Measurements from ENCODE around the gene NPAS1. TPM values are rescaled to one million over a fixed set of nuclear protein-coding genes. Genes with fewer than 3 reads are reported as not detected.

The NPAS1 gene
- total RNA-seq, 1 experiment from 2014 or later: 4.6 TPM

GRCh38 chr19:46977548-46977947, 42.1 kb upstream of the NPAS1 start:
- H3K27ac ChIP-seq (ENCODE audit: low read depth, low read length): no peak overlapping the region
- H3K4me1 ChIP-seq (ENCODE audit: control insufficient read depth in 1 of 2, insufficient read depth in 2 of 2, low read length in 2 of 2): peaks cover 20 to 41% of the 10 kb centered on the region in 2 experiments
- DNase-seq (ENCODE audit: low read depth, low spot score) (no peak), ATAC-seq (no peak)
- no peak for TF ChIP-seq ELF1 (IDR thresholded peaks at IDR 0.05; ENCODE audit: borderline replicate concordance, low read depth)
- TF ChIP-seq SP1 (IDR thresholded peaks at IDR 0.05; ENCODE audit: low read depth): no peak
- no peak for TF ChIP-seq MAX (IDR thresholded peaks at IDR 0.05)
- TF ChIP-seq ATF3 (IDR thresholded peaks at IDR 0.05): no peak
- no peak for TF ChIP-seq ZNF274 (IDR thresholded peaks at IDR 0.05; ENCODE audit: low read depth, low read length)
- no peak for TF ChIP-seq CBX3 (IDR thresholded peaks at IDR 0.05; ENCODE audit: low read depth)
- no peak for TF ChIP-seq EGR1 (IDR thresholded peaks at IDR 0.05; ENCODE audit: low read depth)
- no peak for TF ChIP-seq ZBTB33 (IDR thresholded peaks at IDR 0.05; ENCODE audit: extremely low read depth, insufficient replicate concordance, low read length)
- TF ChIP-seq SIN3A (IDR thresholded peaks at IDR 0.05; ENCODE audit: low read depth): no peak
- no peak for TF ChIP-seq SRF (IDR thresholded peaks at IDR 0.05; ENCODE audit: low read depth)
- TF ChIP-seq CTCF (IDR thresholded peaks at IDR 0.05 in 2 of 3, conservative IDR thresholded peaks at IDR 0.05 in 1 of 3; ENCODE audit: borderline replicate concordance in 1 of 3, insufficient read depth in 1 of 3, low read depth in 2 of 3, low read length in 2 of 3): no peak
- no peak for TF ChIP-seq TCF7L2 (IDR thresholded peaks at IDR 0.05; ENCODE audit: borderline replicate concordance, extremely low read depth, insufficient read depth, insufficient read length)
- TF ChIP-seq RAD21 (IDR thresholded peaks at IDR 0.05; ENCODE audit: low read depth): no peak
- no peak for TF ChIP-seq REST (IDR thresholded peaks at IDR 0.05; ENCODE audit: low read depth)
- TF ChIP-seq EZH2 (IDR thresholded peaks at IDR 0.05): no peak
- no peak for TF ChIP-seq ZFX (IDR thresholded peaks at IDR 0.05)
- no peak for TF ChIP-seq EZH2phosphoT487 (IDR thresholded peaks at IDR 0.05; ENCODE audit: borderline replicate concordance)
- no peak for TF ChIP-seq POLR2AphosphoS5 (IDR thresholded peaks at IDR 0.05; ENCODE audit: low read depth, low read length)
- no peaks in the 10 kb centered on the region for H3K36me3 ChIP-seq (ENCODE audit: control insufficient read depth in 1 of 2, insufficient read depth in 2 of 2, low read length in 2 of 2)
- no peaks in the 10 kb centered on the region for H3K9me3 ChIP-seq (ENCODE audit: control insufficient read depth in 1 of 2, insufficient read depth in 1 of 2, low read depth in 1 of 2, low read length in 2 of 2)
- RAD21 ChIA-PET (ENCODE audit: low non-redundant PET in 1 of 2, low total read pairs in 2 of 2, uncharacterized antibody in 2 of 2, unreplicated experiment in 2 of 2): no interaction called here
- H3K9ac ChIP-seq (ENCODE audit: low read length): no peak overlapping the region
- POLR2A ChIA-PET: no interaction called here
- no peaks in the 10 kb centered on the region for H3K9me2 ChIP-seq (ENCODE audit: insufficient read depth)
- H4K20me1 ChIP-seq (ENCODE audit: insufficient read depth): no peaks in the 10 kb centered on the region
- H3K79me2 ChIP-seq (ENCODE audit: insufficient read depth, low read length): peaks cover 16% of the 10 kb centered on the region; the same call in 1 of the 2 replicates
- no peak overlapping the region for H3K4me2 ChIP-seq (ENCODE audit: low read length)
- no TSS peak for BruUV-seq (replicated peaks)
- no peak overlapping the region for H3K4me3 ChIP-seq (replicated peaks in 1 of 2; ENCODE audit: low read depth in 1 of 2, low read length in 2 of 2)
- CTCF ChIA-PET: no interaction called here
- no peak overlapping the region for H2AFZ ChIP-seq (ENCODE audit: low read depth, low read length, poor library complexity, severe bottlenecking)
- no peaks in the 10 kb centered on the region for H3K27me3 ChIP-seq (ENCODE audit: insufficient read depth, low read length)
- intact Hi-C loops (cut with micrococcal nuclease): no loop called here
